MCF 10A (cell line): ENCODE data around the gene TCP10L. TPM values are rescaled to one million over a fixed set of nuclear protein-coding genes. Genes with fewer than 3 reads are reported as not detected.

Source experiments
- BruUV-seq: library from RNA; stranded (reverse); fragments of 400-500 nt; replicated peaks from 2 replicates; lab custom pipeline; 2021; lab: Mats Ljungman, UMichigan
- CTCF ChIA-PET: fragments of 300-600 bp; sonication (Branson Sonifier 250); formaldehyde crosslinking; extraction: SDS; loops from one replicate; lab custom pipeline; 2021; ENCODE audit warnings: antibody characterized with exemption, inconsistent platforms; lab: Yijun Ruan, JAX
- POLR2A ChIA-PET: fragments of 300-600, 350-650 bp; sonication (Branson Sonifier 250); formaldehyde crosslinking; extraction: SDS; loops from one replicate; lab custom pipeline; 2020; ENCODE audit warnings: antibody characterized with exemption, inconsistent platforms; lab: Yijun Ruan, JAX
- DNase-seq: peaks from one replicate; pipeline ENCODE4 v3.0.0-alpha.2; 2018; ENCODE audit not compliant: unreplicated experiment
- H3K27ac Mint-ChIP-seq: one replicate; pipeline ENCODE4 v1.8.0; 2022; ENCODE audit warnings: mild to moderate bottlenecking, low read depth, mixed read lengths; ENCODE audit not compliant: unreplicated experiment
- H3K27me3 Mint-ChIP-seq: one replicate; pipeline ENCODE4 v1.8.0; 2022; ENCODE audit warnings: mixed read lengths; ENCODE audit not compliant: insufficient read depth, unreplicated experiment
- H3K36me3 Mint-ChIP-seq: one replicate; pipeline ENCODE4 v1.8.0; 2022; ENCODE audit warnings: mild to moderate bottlenecking, moderate library complexity, mixed read lengths; ENCODE audit not compliant: insufficient read depth, unreplicated experiment
- H3K4me1 Mint-ChIP-seq: one replicate; pipeline ENCODE4 v1.8.0; 2022; ENCODE audit warnings: mixed read lengths; ENCODE audit not compliant: insufficient read depth, unreplicated experiment
- H3K4me3 Mint-ChIP-seq: one replicate; pipeline ENCODE4 v1.8.0; 2022; ENCODE audit warnings: mild to moderate bottlenecking, moderate library complexity, mixed read lengths; ENCODE audit not compliant: unreplicated experiment
- H3K9me3 Mint-ChIP-seq: one replicate; pipeline ENCODE4 v1.8.0; 2022; ENCODE audit warnings: mixed read lengths; ENCODE audit not compliant: unreplicated experiment
- intact Hi-C: fragments of 100-400 bp; cut with micrococcal nuclease; formaldehyde crosslinking; loops from 2 replicates; pipeline ENCODE4 v1.14.1; 2022
- total RNA-seq: library from RNA; stranded (reverse); gene quantifications from 2 replicates; pipeline ENCODE4 v1.2.3, GENCODE V29; 2022
- TF ChIP-seq, protein P1 (sequence below): fragments of 200-600 bp; IDR thresholded peaks from one replicate; pipeline ENCODE4 v1.8.0; 2022; ENCODE audit warnings: antibody characterized with exemption, mild to moderate bottlenecking; ENCODE audit not compliant: unreplicated experiment

TCP10L gene
- total RNA-seq, 1 experiment from 2014 or later, result not detected

GRCh38 chr21:32576011-32576410 lies 9.3 kb downstream of the TCP10L start:
- CTCF ChIA-PET, result interaction anchor here (0.6 to 1.5 kb wide), 4 partner anchors 23 to 99 kb away, joined by 3 to 6 read pairs (median 3); no protein-coding TSS in a partner anchor
- BruUV-seq, result no TSS peak
- POLR2A ChIA-PET, result interaction anchor here (0.9 kb wide), 1 partner anchor 101 kb away, joined by 3 read pairs; no protein-coding TSS in a partner anchor
- intact Hi-C loops, result no loop called here
- no peaks in the 10 kb centered on the region for H3K9me3 Mint-ChIP-seq
- H3K27me3 Mint-ChIP-seq, result peaks cover 35% of the 10 kb centered on the region
- H3K4me3 Mint-ChIP-seq, result no peak overlapping the region
- H3K4me1 Mint-ChIP-seq, result peaks cover 5% of the 10 kb centered on the region
- TF ChIP-seq, protein P1, sequence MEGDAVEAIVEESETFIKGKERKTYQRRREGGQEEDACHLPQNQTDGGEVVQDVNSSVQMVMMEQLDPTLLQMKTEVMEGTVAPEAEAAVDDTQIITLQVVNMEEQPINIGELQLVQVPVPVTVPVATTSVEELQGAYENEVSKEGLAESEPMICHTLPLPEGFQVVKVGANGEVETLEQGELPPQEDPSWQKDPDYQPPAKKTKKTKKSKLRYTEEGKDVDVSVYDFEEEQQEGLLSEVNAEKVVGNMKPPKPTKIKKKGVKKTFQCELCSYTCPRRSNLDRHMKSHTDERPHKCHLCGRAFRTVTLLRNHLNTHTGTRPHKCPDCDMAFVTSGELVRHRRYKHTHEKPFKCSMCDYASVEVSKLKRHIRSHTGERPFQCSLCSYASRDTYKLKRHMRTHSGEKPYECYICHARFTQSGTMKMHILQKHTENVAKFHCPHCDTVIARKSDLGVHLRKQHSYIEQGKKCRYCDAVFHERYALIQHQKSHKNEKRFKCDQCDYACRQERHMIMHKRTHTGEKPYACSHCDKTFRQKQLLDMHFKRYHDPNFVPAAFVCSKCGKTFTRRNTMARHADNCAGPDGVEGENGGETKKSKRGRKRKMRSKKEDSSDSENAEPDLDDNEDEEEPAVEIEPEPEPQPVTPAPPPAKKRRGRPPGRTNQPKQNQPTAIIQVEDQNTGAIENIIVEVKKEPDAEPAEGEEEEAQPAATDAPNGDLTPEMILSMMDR, result no peak
- no peak overlapping the region for H3K27ac Mint-ChIP-seq
- no peaks in the 10 kb centered on the region for H3K36me3 Mint-ChIP-seq
- no peak for DNase-seq

- TF ChIP-seq, protein P1, result no peak
- BruUV-seq, result no TSS peak
- ChIA-PET CTCF (interaction anchor here (1.1 to 1.5 kb wide), 3 partner anchors 24 to 172 kb away, joined by 3 to 6 read pairs (median 4); no protein-coding TSS in a partner anchor), POLR2A (interaction anchor here (0.6 to 0.9 kb wide), 4 partner anchors 15 to 180 kb away, joined by 3 read pairs; no protein-coding TSS in a partner anchor)
- no peak for DNase-seq
- peaks cover 28% of the 10 kb centered on the region for H3K27me3 Mint-ChIP-seq
- H3K36me3 Mint-ChIP-seq, result no peaks in the 10 kb centered on the region
- no peaks in the 10 kb centered on the region for H3K9me3 Mint-ChIP-seq
- intact Hi-C loops, result no loop called here
- peaks cover 5% of the 10 kb centered on the region for H3K4me1 Mint-ChIP-seq
- H3K4me3 Mint-ChIP-seq, result no peak overlapping the region
- no peak overlapping the region for H3K27ac Mint-ChIP-seq
Measured at GRCh38 chr21:32574946-32575925, 10.1 kb downstream of the TCP10L start.

GRCh38 chr21:32572574-32573420 lies 12.5 kb downstream of the TCP10L start:
- H3K27me3 Mint-ChIP-seq, result peaks cover 9% of the 10 kb centered on the region
- H3K4me1 Mint-ChIP-seq, result peaks cover 20% of the 10 kb centered on the region
- H3K36me3 Mint-ChIP-seq, result no peaks in the 10 kb centered on the region
- H3K27ac Mint-ChIP-seq, result no peak overlapping the region
- DNase-seq, result peak; percentile 51
- BruUV-seq, result no TSS peak
- ChIA-PET POLR2A (no interaction called here), CTCF (interaction anchor here (1.1 kb wide), 2 partner anchors 28 to 167 kb away, joined by 5 read pairs; no protein-coding TSS in a partner anchor)
- no peak overlapping the region for H3K4me3 Mint-ChIP-seq
- TF ChIP-seq, protein P1, result no peak
- intact Hi-C loops, result no loop called here
- no peaks in the 10 kb centered on the region for H3K9me3 Mint-ChIP-seq
